ENCODE results near the gene LAMC1. TPM values are rescaled to one million over a fixed set of nuclear protein-coding genes. Genes with fewer than 3 reads are reported as not detected.

The LAMC1 gene
- total RNA-seq, 4 donors from 2014 or later = 288 to 318 (median 304) TPM

DNA sequence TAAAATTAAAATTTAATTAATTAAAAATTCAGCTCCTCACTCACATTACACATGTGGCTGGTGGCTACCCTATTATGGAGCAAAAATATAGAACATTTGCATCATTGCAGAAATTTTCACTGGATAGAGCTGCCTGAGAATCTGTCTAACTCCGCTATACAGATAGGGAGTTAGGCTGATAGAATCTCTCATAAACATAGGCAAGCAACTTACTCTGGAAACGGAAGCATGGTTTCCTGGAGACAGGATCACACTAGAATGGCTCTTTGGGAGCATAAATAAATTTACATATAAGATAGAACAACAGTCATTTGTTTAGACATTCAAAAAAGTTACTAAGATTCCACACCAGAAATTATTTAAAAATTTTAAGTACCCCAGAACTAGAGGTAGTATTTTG is 150.6 kb downstream of the LAMC1 start:
- WGBS, 2 donors = 74 to 75% methylated on average over 2 of the region's 2 CpGs
- H3K27ac ChIP-seq = no peak overlapping the region
- TF ChIP-seq EP300 (IDR thresholded peaks at IDR 0.05) = no peak
- H3K9me3 ChIP-seq = no peaks in the 10 kb centered on the region
- DNase-seq (ENCODE audit: low spot score in 2 of 2) = no peak
- no peak overlapping the region for H3K4me3 ChIP-seq
- no peaks in the 10 kb centered on the region for H3K36me3 ChIP-seq
- no peaks in the 10 kb centered on the region for H3K27me3 ChIP-seq
- H3K4me1 ChIP-seq = no peaks in the 10 kb centered on the region

DNA sequence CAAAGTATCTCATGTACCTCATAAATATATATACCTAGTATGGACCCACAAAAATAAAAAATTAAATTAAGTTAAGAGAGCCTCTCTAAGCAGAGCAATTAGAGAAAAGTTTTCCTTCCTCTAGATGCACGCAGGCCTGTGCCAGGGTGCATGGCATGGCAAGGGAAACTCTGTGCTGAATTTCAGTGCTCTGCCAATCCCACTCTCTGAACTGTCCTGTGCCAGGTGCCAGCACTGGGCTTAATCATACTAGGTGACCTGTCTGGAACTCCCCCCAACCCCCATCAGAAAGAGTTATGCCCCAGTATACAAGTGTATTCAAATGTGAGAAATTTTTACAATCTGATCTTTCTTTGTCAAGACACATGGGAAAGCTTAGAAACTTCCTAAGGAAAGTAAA is 152.4 kb downstream of the LAMC1 start:
- H3K27ac ChIP-seq = no peak overlapping the region
- 82 to 95% methylated on average over 1 of the region's 1 CpG for WGBS, 2 donors
- H3K4me3 ChIP-seq = no peak overlapping the region
- no peaks in the 10 kb centered on the region for H3K9me3 ChIP-seq
- DNase-seq (ENCODE audit: low spot score in 2 of 2) = no peak
- H3K27me3 ChIP-seq = no peaks in the 10 kb centered on the region
- H3K36me3 ChIP-seq = no peaks in the 10 kb centered on the region
- peaks cover 0 to 6% (median 0%) of the 10 kb centered on the region in 4 donors for H3K4me1 ChIP-seq
- TF ChIP-seq EP300 (IDR thresholded peaks at IDR 0.05) = no peak
- TF ChIP-seq, protein P1, sequence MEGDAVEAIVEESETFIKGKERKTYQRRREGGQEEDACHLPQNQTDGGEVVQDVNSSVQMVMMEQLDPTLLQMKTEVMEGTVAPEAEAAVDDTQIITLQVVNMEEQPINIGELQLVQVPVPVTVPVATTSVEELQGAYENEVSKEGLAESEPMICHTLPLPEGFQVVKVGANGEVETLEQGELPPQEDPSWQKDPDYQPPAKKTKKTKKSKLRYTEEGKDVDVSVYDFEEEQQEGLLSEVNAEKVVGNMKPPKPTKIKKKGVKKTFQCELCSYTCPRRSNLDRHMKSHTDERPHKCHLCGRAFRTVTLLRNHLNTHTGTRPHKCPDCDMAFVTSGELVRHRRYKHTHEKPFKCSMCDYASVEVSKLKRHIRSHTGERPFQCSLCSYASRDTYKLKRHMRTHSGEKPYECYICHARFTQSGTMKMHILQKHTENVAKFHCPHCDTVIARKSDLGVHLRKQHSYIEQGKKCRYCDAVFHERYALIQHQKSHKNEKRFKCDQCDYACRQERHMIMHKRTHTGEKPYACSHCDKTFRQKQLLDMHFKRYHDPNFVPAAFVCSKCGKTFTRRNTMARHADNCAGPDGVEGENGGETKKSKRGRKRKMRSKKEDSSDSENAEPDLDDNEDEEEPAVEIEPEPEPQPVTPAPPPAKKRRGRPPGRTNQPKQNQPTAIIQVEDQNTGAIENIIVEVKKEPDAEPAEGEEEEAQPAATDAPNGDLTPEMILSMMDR (IDR thresholded peaks at IDR 0.05) = no peak
- no peak for TF ChIP-seq POLR2A (IDR thresholded peaks at IDR 0.05)

DNA sequence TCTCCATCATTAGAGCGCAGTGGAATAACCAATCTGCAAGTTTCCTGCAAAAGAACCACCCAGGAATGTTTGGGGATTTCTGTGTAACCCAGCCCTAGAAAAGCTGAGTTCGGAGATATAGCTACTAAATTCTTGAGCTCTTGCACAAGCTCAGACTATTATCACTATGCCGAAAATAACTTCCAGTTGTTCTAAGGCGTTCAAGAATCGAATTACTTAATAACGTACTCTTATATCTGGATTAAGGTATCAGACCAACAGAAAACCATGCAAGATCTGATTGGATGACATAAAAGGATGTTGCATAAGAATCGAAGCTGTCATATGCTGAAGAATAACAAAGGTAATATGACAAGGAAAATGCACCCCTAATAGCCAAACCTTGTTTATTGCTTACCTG is 155.3 kb downstream of the LAMC1 start:
- H3K36me3 ChIP-seq = no peaks in the 10 kb centered on the region
- no peak for DNase-seq (ENCODE audit: low spot score in 2 of 2)
- H3K4me1 ChIP-seq = peaks cover 0 to 14% (median 0%) of the 10 kb centered on the region in 4 donors
- TF ChIP-seq, protein P1 (IDR thresholded peaks at IDR 0.05) = no peak
- TF ChIP-seq EP300 (IDR thresholded peaks at IDR 0.05) = no peak
- no peak for TF ChIP-seq POLR2A (IDR thresholded peaks at IDR 0.05)
- no peak overlapping the region for H3K27ac ChIP-seq
- H3K4me3 ChIP-seq = no peak overlapping the region
- H3K27me3 ChIP-seq = no peaks in the 10 kb centered on the region
- WGBS, 2 donors = 68 to 74% methylated on average over 7 of the region's 7 CpGs
- H3K9me3 ChIP-seq = no peaks in the 10 kb centered on the region

DNA sequence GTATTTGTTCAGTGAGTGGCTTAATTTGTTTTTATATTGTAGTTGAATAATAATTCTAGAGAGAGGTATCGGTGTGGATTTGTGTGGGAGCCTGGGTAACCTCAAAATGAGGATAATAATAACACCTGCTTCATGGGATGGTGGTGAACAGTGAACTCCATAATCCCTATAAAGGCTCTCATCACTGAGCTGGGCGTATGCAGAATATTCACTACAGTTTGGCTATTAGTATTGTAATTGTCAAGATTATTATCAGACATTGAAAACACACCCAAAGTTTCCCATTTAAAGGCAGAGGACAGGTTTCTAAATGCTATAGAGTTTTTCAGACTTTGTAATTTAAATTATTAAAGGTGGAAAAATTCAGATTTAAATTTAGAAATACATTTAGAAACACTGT is 155.8 kb downstream of the LAMC1 start:
- peaks cover 0 to 14% (median 0%) of the 10 kb centered on the region in 4 donors for H3K4me1 ChIP-seq
- H3K36me3 ChIP-seq = no peaks in the 10 kb centered on the region
- no peak overlapping the region for H3K4me3 ChIP-seq
- no peaks in the 10 kb centered on the region for H3K9me3 ChIP-seq
- H3K27ac ChIP-seq = no peak overlapping the region
- WGBS, 2 donors = 84 to 91% methylated on average over 2 of the region's 2 CpGs
- no peak for TF ChIP-seq EP300 (IDR thresholded peaks at IDR 0.05)
- TF ChIP-seq POLR2A (IDR thresholded peaks at IDR 0.05) = no peak
- TF ChIP-seq, protein P1 (IDR thresholded peaks at IDR 0.05) = no peak
- no peaks in the 10 kb centered on the region for H3K27me3 ChIP-seq
- no peak for DNase-seq (ENCODE audit: low spot score in 2 of 2)

DNA sequence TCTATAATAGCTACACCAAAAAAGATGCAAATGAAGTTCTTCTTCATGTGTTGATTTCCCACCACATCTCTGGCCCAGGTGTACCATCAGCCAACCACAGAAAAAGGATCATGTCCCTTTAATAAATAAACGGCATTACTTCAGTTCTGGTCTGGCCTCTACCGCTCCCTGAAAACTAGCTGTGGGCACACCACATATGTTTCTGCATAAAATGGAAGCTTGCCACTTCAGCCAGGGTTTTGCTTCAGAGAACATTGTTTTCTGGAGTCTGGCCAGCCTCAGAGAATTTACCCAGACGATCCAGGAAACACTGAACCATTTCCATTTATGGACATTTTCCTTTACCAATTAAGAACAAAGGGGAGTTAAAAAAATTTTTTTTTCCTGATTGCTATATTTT is 157.0 kb downstream of the LAMC1 start:
- Histone ChIP-seq H3K36me3 (no peaks in the 10 kb centered on the region), H3K9me3 (no peaks in the 10 kb centered on the region), H3K4me1 (peaks cover 0 to 14% (median 0%) of the 10 kb centered on the region in 4 donors), H3K27ac (peak overlapping the region in 3 of 4 donors; percentile 16 to 36 (median 19)), H3K27me3 (no peaks in the 10 kb centered on the region), H3K4me3 (no peak overlapping the region)
- no peak for TF ChIP-seq EP300 (IDR thresholded peaks at IDR 0.05)
- no peak for TF ChIP-seq POLR2A (IDR thresholded peaks at IDR 0.05)
- TF ChIP-seq, protein P1 (IDR thresholded peaks at IDR 0.05) = no peak
- peak in 1 of 2 donors; percentile 59 for DNase-seq (ENCODE audit: low spot score in 2 of 2)
- WGBS, 2 donors = 5 to 8% methylated on average over 3 of the region's 3 CpGs

DNA sequence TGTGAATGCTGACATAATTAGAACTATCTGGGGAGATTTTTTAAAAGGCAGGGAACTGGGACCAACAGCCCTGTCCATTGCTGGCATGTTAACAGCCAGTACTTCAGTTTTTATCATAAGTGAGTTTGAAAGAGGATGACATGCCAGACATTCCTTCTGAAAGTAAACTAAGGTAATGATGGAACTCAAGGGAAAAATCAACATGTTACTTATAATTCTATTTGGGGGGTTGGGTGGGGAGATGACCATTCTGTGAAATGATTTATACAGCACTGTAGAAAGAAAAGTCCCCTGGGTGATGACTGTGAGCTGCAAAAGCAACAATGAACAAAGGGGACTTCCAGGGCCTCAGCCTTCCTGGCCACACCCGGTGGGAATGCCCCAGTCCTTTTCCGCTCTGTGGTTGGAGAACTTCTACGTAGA is 157.4 kb downstream of the LAMC1 start:
- peaks cover 0 to 4% of the 10 kb centered on the region in 2 donors for H3K27me3 ChIP-seq
- peak overlapping the region in 3 of 4 donors; percentile 16 to 36 (median 19) for H3K27ac ChIP-seq
- 17 to 22% methylated on average over 3 of the region's 3 CpGs for WGBS, 2 donors
- H3K4me3 ChIP-seq = no peak overlapping the region
- peaks cover 0 to 14% (median 0%) of the 10 kb centered on the region in 4 donors for H3K4me1 ChIP-seq
- no peaks in the 10 kb centered on the region for H3K9me3 ChIP-seq
- H3K36me3 ChIP-seq = no peaks in the 10 kb centered on the region
- no peak for TF ChIP-seq POLR2A (IDR thresholded peaks at IDR 0.05)
- TF ChIP-seq EP300 (IDR thresholded peaks at IDR 0.05) = peak in 1 of 2 donors; percentile 16
- DNase-seq (ENCODE audit: low spot score in 2 of 2) = peak in 1 of 2 donors; percentile 12

Measured in tibial nerve (tissue), 4 donors.